Measurements from ENCODE around the gene CCDC82. TPM values are rescaled to one million over a fixed set of nuclear protein-coding genes. Genes with fewer than 3 reads are reported as not detected.

CCDC82 gene
- total RNA-seq, 2 experiments from 2014 or later, result 31.5 to 32.9 TPM

DNA sequence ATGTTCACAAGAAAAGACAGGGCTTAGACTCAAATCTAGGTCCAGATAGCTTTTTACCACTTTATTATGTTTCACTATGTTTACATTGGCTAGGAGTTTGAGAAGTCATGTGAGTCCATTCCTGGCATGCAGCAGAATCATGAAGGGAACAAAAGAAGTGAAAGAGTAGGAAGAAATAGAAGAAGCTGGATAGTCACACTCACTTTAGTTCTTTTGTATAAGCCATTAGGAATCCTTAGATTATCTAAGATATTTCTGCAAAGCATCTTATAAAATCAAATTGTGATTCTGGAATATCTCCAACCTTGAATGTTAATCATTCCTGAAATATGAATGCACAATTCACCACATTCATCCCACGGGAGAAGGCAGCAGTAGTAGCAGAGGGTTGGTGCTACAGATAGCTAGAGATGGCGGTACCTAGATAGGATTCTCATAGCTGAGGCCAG is 78.6 kb downstream of the CCDC82 start:
- no peaks in the 10 kb centered on the region for H3K27me3 Mint-ChIP-seq
- no peak overlapping the region for H3K4me3 Mint-ChIP-seq
- DNase-seq, result no peak
- ChIA-PET POLR2A (interaction anchor here (1.3 kb wide), 1 partner anchor 31 kb away, joined by 3 read pairs; no protein-coding TSS in a partner anchor), CTCF (interaction anchor here (4.5 kb wide), 1 partner anchor 31 kb away, joined by 24 read pairs; the partner anchor contains the start of gene MAML2)
- peaks cover 41% of the 10 kb centered on the region for H3K36me3 Mint-ChIP-seq (ENCODE audit: low read depth)
- peaks cover 55% of the 10 kb centered on the region for H3K4me1 Mint-ChIP-seq
- no peak overlapping the region for H3K27ac Mint-ChIP-seq
- H3K9me3 Mint-ChIP-seq, result no peaks in the 10 kb centered on the region

GRCh38 chr11:96310236-96310635 is 79.5 kb downstream of the CCDC82 start:
- H3K4me1 Mint-ChIP-seq, result peaks cover 48% of the 10 kb centered on the region
- H3K9me3 Mint-ChIP-seq, result no peaks in the 10 kb centered on the region
- no peak for DNase-seq
- H3K36me3 Mint-ChIP-seq (ENCODE audit: low read depth), result peaks cover 34% of the 10 kb centered on the region
- H3K27me3 Mint-ChIP-seq, result no peaks in the 10 kb centered on the region
- POLR2A ChIA-PET, result no interaction called here
- H3K4me3 Mint-ChIP-seq, result no peak overlapping the region
- H3K27ac Mint-ChIP-seq, result no peak overlapping the region
- CTCF ChIA-PET, result interaction anchor here (4.5 kb wide), 1 partner anchor 32 kb away, joined by 24 read pairs; the partner anchor contains the start of gene MAML2

- Mint-ChIP-seq H3K4me3 (no peak overlapping the region), H3K27ac (no peak overlapping the region), H3K9me3 (no peaks in the 10 kb centered on the region), H3K4me1 (peaks cover 43% of the 10 kb centered on the region), H3K36me3 (ENCODE audit: low read depth) (peaks cover 34% of the 10 kb centered on the region), H3K27me3 (no peaks in the 10 kb centered on the region)
- POLR2A ChIA-PET, result no interaction called here
- CTCF ChIA-PET, result interaction anchor here (0.6 to 4.5 kb wide), 2 partner anchors 33 to 40 kb away, joined by 4 to 24 read pairs; partner anchors contain the start of gene MAML2
- no peak for DNase-seq
Observed at GRCh38 chr11:96309643-96310017, 80.1 kb downstream of the CCDC82 start.

- CTCF ChIA-PET, result interaction anchor here (0.6 to 4.5 kb wide), 2 partner anchors 33 to 40 kb away, joined by 4 to 24 read pairs; partner anchors contain the start of gene MAML2
- H3K9me3 Mint-ChIP-seq, result no peaks in the 10 kb centered on the region
- POLR2A ChIA-PET, result interaction anchor here (2.0 kb wide), 1 partner anchor 9 kb away, joined by 8 read pairs; no protein-coding TSS in a partner anchor
- no peak overlapping the region for H3K4me3 Mint-ChIP-seq
- H3K4me1 Mint-ChIP-seq, result peaks cover 39% of the 10 kb centered on the region
- H3K36me3 Mint-ChIP-seq (ENCODE audit: low read depth), result peaks cover 32% of the 10 kb centered on the region
- DNase-seq, result no peak
- no peaks in the 10 kb centered on the region for H3K27me3 Mint-ChIP-seq
- no peak overlapping the region for H3K27ac Mint-ChIP-seq
Observed at GRCh38 chr11:96309016-96309642, 80.6 kb downstream of the CCDC82 start.

GRCh38 chr11:96307776-96308140 is 82.0 kb downstream of the CCDC82 start:
- peaks cover 38% of the 10 kb centered on the region for H3K4me1 Mint-ChIP-seq
- POLR2A ChIA-PET, result interaction anchor here (1.2 to 2.0 kb wide), 2 partner anchors 10 to 35 kb away, joined by 3 to 8 read pairs; partner anchors contain the start of gene MAML2
- no peak overlapping the region for H3K4me3 Mint-ChIP-seq

GRCh38 chr11:96306933-96307775 is 82.6 kb downstream of the CCDC82 start:
- Mint-ChIP-seq H3K4me3 (no peak overlapping the region), H3K4me1 (peaks cover 34% of the 10 kb centered on the region), H3K9me3 (no peaks in the 10 kb centered on the region), H3K27me3 (no peaks in the 10 kb centered on the region), H3K27ac (no peak overlapping the region), H3K36me3 (ENCODE audit: low read depth) (peaks cover 16% of the 10 kb centered on the region)
- ChIA-PET CTCF (interaction anchor here (4.3 kb wide), 1 partner anchor 35 kb away, joined by 15 read pairs; the partner anchor contains the start of gene MAML2), POLR2A (interaction anchor here (1.1 to 2.0 kb wide), 4 partner anchors 10 to 516 kb away, joined by 3 to 8 read pairs (median 3); partner anchors contain the start of gene MAML2)
- DNase-seq, result no peak

More at GRCh38 chr11:96307776-96308140, 82.0 kb downstream of the CCDC82 start:
- H3K36me3 Mint-ChIP-seq (ENCODE audit: low read depth), result peaks cover 21% of the 10 kb centered on the region
- no peak overlapping the region for H3K27ac Mint-ChIP-seq
- H3K27me3 Mint-ChIP-seq, result no peaks in the 10 kb centered on the region
- H3K9me3 Mint-ChIP-seq, result no peaks in the 10 kb centered on the region
- DNase-seq, result no peak
- CTCF ChIA-PET, result interaction anchor here (4.5 kb wide), 1 partner anchor 34 kb away, joined by 24 read pairs; the partner anchor contains the start of gene MAML2

GRCh38 chr11:96306600-96306932 is 83.1 kb downstream of the CCDC82 start:
- ChIA-PET POLR2A (interaction anchor here (1.1 to 1.2 kb wide), 3 partner anchors 33 to 515 kb away, joined by 3 to 4 read pairs (median 3); partner anchors contain the start of gene MAML2), CTCF (interaction anchor here (1.1 to 4.3 kb wide), 2 partner anchors 8 to 36 kb away, joined by 3 to 15 read pairs; partner anchors contain the start of gene MAML2)
- H3K27ac Mint-ChIP-seq, result no peak overlapping the region
- H3K9me3 Mint-ChIP-seq, result no peaks in the 10 kb centered on the region
- no peaks in the 10 kb centered on the region for H3K27me3 Mint-ChIP-seq
- no peak for DNase-seq
- H3K4me1 Mint-ChIP-seq, result peaks cover 30% of the 10 kb centered on the region
- peaks cover 12% of the 10 kb centered on the region for H3K36me3 Mint-ChIP-seq (ENCODE audit: low read depth)
- no peak overlapping the region for H3K4me3 Mint-ChIP-seq

DNA sequence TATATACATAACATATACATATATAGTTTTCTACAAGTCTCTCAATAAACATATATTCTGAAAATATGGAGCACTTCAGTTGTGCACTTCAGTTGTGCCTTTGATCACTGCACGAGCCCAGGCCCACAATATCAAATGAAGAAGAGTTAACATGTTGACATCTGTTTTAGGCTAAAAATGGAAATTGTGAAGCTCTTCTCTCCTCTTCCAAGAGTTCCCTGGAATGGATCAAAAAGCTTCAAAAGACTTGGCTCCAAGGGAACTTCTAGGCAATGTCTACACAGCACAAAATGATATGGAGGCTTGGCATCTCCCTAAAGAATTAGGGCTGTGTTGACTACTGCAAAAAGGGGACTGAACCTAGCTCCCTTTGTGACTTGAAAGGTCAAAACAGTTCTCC is 83.6 kb downstream of the CCDC82 start:
- Mint-ChIP-seq H3K27ac (no peak overlapping the region), H3K4me3 (no peak overlapping the region), H3K9me3 (no peaks in the 10 kb centered on the region), H3K36me3 (ENCODE audit: low read depth) (peaks cover 8% of the 10 kb centered on the region), H3K27me3 (no peaks in the 10 kb centered on the region), H3K4me1 (peaks cover 29% of the 10 kb centered on the region)
- DNase-seq, result no peak
- POLR2A ChIA-PET, result interaction anchor here (1.2 kb wide), 1 partner anchor 37 kb away, joined by 4 read pairs; the partner anchor contains the start of gene MAML2
- CTCF ChIA-PET, result interaction anchor here (1.0 to 4.3 kb wide), 3 partner anchors 9 to 52 kb away, joined by 3 to 15 read pairs (median 3); partner anchors contain the start of gene MAML2

- ChIA-PET POLR2A (no interaction called here), CTCF (interaction anchor here (4.3 kb wide), 1 partner anchor 39 kb away, joined by 15 read pairs; the partner anchor contains the start of gene MAML2)
- no peaks in the 10 kb centered on the region for H3K9me3 Mint-ChIP-seq
- H3K27me3 Mint-ChIP-seq, result no peaks in the 10 kb centered on the region
- no peak for DNase-seq
- H3K4me1 Mint-ChIP-seq, result peaks cover 27% of the 10 kb centered on the region
- no peak overlapping the region for H3K4me3 Mint-ChIP-seq
- no peak overlapping the region for H3K27ac Mint-ChIP-seq
- peaks cover 9% of the 10 kb centered on the region for H3K36me3 Mint-ChIP-seq (ENCODE audit: low read depth)
Observed at GRCh38 chr11:96303980-96304379, 85.7 kb downstream of the CCDC82 start.

GRCh38 chr11:96303064-96303463 is 86.6 kb downstream of the CCDC82 start:
- Mint-ChIP-seq H3K4me1 (peaks cover 28% of the 10 kb centered on the region), H3K27me3 (no peaks in the 10 kb centered on the region), H3K9me3 (no peaks in the 10 kb centered on the region), H3K4me3 (no peak overlapping the region), H3K36me3 (ENCODE audit: low read depth) (peaks cover 9% of the 10 kb centered on the region), H3K27ac (no peak overlapping the region)
- no peak for DNase-seq
- CTCF ChIA-PET, result interaction anchor here (4.3 kb wide), 1 partner anchor 40 kb away, joined by 15 read pairs; the partner anchor contains the start of gene MAML2
- POLR2A ChIA-PET, result no interaction called here
